NOMO-1 treated with dmso at 0.1 percent for 144 hours (cell line): Measurements from ENCODE around the gene KCNH3.
"Not testable (repeated sequence)": the region's sequence is repeated elsewhere in the genome, so short reads cannot be mapped to it uniquely, and the experiment has no call there.

ENCODE experiments used
- DNase-seq: peaks from one replicate; lab custom pipeline; 2025; ENCODE audit not compliant: unreplicated experiment; lab: John Stamatoyannopoulos, UW

Gene KCNH3

DNA sequence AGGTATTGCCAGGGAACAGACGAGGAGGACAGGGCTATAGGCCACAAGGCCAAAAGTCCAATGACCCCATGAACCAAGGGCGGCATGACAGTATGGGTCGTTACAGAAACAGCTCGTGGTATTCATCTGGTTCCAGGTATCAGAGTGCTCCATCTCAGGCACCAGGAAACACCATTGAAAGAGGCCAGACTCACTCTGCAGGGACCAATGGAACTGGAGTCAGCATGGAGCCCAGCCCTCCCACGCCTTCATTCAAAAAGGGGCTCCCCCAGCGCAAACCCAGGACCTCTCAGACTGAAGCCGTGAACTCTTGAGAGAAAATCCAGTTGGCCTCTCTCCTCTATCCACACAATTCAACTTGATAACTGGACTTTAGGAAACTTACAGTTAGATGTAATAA is 12.9 kb upstream of the KCNH3 start:
- DNase-seq: no peak

DNA sequence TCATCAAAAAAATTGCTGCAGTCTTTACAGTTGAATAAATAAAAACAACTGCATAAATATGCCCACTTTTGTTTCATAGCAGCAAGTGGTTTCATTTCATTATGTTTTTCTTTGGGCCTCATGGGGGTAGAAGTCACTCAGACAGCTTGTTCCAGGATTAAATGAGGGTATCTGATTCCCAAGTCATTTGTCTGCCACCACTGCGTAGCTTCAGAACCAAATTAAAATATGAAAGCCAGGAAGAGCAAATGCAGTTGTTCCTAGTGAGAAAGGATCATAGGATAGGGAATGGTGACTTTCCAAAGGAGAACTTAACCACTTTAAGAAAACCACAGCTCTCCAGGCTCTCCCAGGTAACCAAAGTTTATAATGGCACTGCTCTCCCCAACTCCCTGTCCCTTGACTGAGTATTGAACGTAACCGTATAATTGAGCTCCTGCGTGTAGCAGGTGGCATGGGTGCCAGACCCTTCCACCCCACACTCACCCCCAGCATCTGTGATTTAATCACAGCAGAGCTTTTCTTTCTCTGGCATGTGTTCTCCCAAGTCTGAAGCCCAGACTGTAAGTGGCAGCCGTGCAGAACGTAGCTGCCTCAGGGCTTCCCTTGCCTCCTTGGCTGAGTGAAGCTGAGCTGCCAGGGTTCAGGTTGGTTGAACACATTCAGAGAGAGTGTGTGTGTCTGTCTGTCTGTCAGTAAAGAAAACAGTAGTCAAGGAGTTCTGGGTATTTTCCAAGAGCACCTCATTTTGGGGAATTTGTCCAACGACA is 11.3 kb upstream of the KCNH3 start:
- DNase-seq: no peak

DNA sequence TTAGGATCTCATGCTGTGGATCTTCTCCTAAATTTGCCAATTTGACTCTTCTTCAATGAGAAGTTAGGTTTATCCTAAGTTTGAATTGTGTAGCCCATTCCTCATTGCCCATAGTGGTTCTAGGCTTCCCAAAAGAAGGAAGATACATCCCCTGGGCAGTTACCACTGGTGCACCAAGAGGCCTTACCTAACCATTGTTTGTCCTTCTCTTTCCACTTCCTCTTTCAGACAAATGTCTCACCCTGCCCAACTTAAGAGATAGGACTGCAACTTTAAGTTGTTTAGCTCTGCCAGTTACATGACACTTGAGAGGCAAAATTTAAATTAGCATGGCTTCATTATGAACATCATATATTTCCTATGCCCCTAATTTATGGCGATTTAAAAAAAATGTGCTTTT is 9.4 kb upstream of the KCNH3 start:
- DNase-seq: peak; percentile 23

DNA sequence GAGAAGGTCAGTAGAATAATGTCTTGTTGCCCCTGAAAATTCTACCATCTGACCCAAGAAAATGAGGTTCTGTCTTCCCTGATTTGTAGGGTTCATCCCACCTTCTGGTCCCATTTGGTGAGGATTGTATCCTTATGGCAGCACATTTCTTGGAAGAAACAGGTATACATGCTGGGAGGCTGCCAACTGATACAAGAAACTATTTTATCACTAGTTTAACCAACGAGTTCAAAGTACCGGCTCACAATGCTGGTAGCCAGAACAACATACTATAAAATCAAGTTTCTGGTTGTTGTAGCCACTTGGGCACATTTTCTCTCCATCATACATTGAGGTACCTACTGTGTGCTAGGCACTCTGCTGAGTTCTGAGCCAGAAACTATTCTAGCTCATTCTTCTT is 7.1 kb upstream of the KCNH3 start:
- no peak for DNase-seq

DNA sequence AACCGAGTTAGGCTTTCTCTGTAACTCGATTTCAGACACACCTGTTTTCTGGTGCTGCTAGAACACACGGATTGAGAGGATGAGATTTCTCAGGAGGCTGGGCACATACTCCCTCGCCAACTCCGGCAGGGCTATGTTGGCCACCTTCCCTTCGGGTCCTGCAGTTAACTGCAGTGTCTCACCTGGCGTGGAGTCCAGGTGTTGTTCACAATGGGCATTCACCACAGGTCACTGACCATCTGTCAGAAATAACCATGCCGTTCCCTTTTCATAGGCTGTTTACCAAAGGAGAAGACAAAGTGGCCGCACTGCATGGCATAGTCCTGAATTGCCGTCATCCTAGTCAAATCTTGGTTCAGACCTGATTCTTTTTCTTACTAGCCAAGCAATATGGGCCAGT is 5.5 kb upstream of the KCNH3 start:
- DNase-seq: no peak

DNA sequence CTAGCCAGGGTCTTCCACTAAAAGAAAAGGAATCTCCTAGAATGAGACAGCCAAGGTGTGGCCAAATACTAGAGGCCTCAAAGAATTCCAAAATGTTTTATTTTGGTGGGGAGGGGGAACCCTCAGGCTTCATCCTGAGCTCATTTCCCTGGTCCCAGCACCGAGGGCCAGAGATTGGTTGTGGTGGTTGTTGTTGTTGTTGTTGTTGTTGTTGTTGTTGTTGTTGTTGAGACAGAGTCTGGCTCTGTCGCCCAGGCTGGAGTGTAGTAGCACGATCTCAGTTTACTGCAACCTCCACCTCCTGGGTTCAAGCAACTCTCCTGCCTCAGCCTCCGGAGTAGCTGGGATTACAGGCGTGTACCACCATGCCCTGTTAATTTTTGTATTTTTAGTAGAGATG is 4.7 kb upstream of the KCNH3 start:
- DNase-seq: not testable (repeated sequence)

DNA sequence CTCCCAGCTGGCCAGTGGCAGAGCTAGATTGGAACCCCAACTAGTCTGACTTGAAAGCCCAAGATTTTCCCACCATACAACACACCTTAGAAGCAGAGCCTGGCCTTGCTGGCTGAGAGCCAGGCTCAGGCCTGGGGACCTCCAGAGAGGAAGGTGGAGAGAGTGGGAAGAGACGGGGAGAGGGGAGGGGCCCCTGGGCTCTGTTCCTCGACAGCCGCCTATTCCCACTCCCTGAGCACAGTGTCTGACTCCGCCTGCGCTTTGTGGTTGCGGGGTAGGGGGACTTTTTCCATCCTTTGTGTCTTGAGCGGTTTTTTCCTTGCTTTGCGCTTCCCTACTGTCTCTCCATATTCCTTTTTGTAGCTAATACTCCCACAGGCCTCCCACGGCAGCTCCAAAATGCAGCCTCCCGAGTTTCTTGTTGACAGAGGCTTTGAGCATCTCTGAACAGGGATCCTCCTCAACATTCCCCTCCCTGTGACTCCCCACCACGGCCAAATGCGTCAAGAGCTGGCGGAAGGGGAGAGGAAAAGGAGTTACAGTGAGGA is 4.0 kb upstream of the KCNH3 start:
- no peak for DNase-seq

DNA sequence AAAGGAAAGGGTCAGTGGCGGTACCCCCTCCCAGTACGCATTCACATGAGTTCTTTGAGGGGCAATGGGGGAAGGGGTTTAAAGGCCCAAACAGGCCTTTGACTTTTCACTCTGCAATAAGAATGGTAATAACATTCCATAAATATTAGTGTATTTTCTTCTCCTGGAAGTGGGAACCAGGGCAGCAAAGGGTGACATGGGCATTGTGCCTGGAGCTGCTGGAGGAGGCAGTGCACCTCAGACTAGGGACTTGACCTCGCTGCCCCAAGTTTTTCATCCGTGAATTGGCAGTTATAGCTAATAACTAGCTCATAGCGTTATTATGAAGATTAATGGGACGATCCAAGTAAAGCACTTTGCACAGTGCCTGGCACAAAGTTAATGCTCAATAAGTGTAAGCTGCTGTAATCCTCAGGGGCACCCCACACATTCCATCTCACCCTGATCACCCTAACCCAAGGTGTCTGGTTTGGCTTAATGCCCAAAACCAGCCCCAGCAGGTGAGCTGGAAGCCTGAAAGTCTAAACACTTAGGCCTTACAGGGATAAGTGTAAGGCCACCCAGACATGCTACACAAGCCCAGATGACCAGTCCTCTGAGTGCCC is 2.8 kb upstream of the KCNH3 start:
- no peak for DNase-seq

DNA sequence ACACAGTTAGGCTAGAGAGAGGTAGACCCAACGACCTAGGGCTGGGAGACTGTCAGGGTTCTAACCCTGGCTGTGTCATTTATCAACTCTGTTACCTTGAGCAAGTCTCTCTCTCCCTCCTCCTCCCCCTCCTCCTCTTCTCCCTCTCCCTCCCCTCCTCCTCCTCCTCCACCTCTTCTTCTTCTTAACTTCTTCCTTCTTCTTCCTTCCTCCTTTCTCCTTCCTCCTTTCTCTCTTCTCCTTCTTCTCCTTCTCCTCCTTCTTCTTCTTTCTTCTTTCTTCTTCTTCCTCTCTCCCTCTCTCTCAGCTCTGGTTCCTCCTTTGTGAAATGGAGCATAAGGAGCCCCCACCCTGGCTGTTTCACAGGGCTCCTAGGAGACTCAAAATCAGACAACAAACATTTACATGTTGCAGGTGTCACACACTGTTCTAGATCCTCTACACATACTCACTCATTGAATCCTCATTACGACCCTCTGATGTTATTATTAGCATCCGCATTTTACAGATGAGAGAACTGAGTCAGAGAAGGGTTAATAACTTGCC is 2.2 kb upstream of the KCNH3 start:
- DNase-seq: peak; percentile 9

DNA sequence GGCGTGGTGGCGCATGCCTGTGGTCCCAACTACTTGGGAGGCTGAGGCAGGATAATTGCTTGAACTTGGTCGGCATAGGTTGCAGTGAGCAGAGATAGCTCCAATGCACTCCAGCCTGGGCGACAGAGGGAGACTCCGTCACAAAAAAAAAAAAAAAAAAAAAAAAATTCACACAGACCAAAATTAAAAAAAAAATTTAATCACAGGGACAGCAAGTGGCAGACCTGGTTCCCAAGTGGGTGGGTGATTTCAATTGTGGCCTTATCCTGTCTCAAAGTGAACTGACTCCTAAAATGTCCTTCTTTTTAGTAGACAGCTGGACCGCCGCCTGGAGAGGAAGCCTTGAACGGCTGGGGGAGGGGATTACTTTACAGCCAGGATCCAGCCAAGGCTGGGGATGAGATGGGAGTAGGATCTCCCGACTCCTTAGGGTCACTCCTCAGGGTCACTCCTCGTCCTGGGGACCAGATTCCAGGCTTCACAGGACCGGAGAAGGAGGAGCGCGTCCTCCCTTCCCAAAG is 1.5 kb upstream of the KCNH3 start:
- DNase-seq: no peak

DNA sequence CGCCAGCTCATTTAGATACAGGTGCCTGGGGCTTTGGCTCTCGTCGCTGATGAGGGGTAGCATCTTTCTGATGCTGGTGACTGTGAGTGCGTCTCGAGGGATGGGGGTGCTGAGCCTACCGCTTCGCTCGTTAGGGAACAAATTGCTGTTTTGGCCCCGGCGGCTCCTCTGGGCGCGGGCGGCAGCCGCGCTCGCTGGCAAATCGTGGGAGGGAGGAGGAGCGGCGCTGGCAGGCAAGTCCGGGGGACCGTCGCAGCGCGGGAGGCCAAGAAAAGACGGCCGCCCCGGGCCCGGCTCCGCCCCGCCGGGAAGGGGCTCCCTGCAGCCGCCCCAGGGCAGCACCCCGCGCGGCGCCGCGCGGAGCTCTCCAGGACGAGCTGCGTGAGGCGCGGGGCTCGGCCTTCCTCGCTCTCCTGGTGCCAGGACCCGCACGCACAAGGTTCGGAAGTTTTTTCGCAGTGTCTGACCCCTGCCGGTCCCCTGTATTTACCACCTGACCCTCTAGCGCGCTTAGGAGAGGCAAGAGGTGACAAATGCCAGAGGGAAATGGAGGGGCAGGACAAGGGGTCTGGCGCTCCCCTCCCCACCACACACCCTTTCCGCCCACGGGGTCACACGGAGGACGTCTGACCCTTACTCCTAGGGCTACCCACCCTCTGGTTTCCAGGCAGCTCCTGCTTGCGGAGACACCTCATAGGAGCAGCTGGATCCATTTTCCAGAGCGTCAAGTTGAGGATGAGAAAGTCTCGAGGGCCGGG is 899 bp upstream of the KCNH3 start:
- DNase-seq: no peak

DNA sequence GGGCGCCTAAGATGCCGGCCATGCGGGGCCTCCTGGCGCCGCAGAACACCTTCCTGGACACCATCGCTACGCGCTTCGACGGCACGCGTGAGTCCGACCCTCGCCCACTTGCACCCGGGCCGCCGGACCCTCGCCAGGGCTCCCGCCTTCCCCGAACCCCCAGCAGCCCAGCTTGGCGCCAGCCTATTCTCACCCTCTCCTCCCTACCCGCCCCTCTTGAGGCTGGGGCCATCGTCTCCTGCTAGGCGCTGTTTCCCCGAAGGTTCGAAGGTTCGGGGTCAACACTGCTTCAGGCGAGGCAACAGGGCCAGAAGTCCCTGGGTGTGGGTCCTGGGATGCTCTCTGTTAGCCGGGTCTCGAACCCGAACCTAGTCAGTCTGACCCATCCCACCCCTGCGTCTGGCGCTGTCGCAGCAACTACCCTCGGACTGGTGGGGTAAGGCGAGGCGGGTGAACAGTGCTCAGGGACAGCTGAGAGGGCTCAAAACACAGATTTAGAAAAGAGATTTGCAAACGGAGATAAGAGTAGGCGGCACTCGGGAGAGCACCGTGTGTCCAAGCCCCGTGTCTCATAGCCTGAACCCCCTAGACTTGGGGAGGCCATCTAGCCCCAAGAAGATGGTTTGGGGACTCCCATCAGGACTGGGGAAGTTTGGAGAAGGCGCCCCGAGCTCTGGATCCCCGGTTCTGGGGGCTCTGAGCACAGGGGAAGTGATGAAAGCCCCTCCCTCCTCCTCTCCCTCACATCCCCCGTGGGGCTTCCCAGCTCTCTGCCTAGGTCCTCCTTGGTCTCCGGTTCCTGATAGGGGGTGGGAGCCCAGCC is 787 bp downstream of the KCNH3 start:
- no peak for DNase-seq

DNA sequence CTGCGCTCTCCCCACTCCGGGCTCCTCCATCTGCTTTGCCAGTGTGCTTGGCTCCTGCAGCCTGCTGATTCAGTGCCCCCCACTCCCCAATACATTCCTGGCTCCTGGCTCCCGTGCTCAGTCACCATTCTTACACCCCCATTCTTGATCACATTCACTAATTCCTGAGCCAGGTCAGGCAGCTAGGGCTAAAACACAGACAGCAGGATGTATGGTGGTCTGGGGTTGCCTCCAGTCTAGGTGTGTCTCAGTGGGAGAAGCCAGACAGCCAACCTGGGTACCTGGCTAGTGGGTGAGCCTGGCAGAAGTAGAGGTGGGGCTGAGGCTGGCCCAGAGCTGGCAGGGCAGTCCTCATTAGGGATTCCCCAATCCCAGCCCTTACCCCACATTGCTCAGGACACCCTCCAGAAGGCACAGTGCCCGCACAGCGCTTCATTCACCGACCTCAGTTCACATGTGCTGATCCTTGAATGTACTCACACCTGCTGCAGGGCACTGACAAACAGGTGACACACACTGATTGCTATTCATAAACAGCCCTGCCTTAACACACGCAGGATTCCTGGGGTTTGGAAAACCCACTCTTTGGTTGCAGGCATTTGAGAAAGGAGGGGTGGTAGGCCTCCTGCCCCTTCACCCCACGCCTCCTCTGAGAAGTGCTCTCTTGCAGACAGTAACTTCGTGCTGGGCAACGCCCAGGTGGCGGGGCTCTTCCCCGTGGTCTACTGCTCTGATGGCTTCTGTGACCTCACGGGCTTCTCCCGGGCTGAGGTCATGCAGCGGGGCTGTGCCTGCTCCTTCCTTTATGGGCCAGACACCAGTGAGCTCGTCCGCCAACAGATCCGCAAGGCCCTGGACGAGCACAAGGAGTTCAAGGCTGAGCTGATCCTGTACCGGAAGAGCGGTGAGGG is 1.7 kb downstream of the KCNH3 start:
- DNase-seq: no peak

DNA sequence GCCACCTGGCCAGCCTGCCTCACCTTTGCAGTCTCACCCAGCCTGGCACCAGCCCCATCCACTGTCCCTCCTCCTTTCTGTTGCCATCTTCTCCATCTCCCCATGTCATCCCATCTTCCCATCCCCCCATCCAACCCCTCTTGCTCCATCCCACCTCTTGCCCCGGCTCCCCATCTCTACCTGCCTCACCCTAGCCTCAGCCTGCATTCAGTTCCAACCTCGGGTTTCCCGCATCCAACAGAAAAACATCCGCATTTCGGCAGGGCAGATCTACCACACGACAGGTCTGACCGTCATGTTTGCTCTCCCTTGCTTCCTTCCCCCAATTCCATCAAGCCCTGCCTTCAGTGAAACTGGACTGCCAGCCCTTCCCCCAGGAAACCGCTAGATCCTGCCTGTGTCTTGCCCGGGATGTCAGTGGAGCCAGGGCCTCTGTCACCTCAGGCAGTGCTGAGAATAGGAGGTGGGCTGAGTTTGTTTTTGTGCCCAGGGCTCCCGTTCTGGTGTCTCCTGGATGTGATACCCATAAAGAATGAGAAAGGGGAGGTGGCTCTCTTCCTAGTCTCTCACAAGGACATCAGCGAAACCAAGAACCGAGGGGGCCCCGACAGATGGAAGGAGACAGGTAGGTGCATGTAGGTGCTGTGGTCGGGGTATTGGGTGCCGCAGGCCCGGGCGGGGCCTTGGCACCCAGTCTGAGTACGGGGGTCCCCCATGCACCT is 2.5 kb downstream of the KCNH3 start:
- no peak for DNase-seq

DNA sequence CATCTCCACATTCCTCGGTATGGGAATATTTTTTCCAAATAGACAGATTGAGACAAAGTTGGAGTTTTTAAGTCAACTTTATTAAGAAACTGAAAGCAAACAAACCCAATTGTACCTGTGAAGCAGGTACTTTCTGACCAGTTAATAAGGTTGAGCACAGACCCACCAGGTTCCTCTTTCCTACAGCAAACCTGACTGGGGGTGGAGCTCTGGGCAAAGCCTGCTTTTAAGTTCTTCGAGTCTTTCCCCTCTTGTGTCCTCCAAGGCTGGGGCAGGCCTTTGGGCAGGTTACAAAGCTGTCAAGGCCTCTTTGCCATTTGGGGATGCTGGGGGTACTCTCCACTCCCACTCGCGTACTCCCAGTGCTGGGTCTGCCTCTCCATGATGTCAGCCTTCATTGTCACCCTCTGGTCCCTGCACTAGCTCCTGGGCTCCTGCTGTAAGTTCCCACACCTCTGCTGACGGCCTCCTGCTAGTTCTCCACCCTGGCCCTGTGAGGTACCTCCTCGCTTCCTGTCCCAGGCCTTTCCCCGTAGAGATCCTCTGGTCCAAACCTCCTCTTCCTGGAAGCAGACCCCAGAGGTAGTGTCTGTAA is 3.2 kb downstream of the KCNH3 start:
- no peak for DNase-seq

DNA sequence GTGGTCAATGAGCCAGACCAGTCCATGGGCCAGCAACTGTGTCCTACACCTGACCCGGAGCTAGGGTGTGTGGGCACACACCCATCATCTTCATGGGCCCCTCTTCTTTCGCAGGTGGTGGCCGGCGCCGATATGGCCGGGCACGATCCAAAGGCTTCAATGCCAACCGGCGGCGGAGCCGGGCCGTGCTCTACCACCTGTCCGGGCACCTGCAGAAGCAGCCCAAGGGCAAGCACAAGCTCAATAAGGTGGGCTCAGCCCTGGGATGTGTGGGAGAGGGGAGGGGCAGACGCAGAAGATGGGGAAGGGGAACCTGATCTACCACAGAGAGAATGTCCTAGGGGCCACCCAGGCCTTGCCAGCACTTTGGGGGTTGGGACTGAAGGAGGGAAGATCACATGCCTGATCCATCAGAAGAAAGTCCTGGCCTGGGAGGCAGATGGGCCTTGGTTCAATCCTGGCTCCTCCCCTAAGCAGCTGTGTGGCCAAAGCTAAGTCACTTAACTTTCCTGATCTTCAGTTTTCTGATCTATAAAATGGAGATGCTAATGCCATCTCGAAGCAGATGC is 3.8 kb downstream of the KCNH3 start:
- DNase-seq: no peak

DNA sequence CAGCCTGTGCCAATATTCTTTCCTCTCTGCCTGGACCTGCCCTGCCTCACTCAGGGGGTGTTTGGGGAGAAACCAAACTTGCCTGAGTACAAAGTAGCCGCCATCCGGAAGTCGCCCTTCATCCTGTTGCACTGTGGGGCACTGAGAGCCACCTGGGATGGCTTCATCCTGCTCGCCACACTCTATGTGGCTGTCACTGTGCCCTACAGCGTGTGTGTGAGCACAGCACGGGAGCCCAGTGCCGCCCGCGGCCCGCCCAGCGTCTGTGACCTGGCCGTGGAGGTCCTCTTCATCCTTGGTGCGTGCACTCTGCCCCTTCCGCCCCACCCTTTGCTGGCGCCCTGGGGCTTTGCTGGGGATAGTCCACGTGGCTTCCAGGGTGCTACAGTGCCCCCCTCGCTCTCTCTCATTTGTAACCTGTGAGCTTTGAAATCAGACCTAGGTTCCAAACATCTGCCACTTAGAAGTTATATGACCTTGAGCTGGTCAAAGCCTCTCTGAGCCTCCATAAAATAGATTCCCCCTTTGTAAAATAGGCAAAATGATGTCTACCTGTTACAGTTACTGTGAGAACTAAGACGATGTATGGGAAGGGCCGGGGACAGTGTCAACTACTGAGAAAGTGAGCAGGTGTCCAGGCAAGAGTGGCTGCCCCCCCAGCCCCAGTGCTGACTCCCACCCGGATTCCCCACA is 4.5 kb downstream of the KCNH3 start:
- no peak for DNase-seq
